K562 (cell line): ENCODE results near the gene NKIRAS1. TPM values are rescaled to one million over a fixed set of nuclear protein-coding genes. Genes with fewer than 3 reads are reported as not detected.

Source experiments
- ATAC-seq: fragments of 200-7000 bp; cut with Tn5 transposase; 3 replicates; pipeline ENCODE4 v1.9.1; 2020; ENCODE audit warnings: moderate library complexity
- BruUV-seq: library from RNA; stranded (reverse); fragments of 400-500 nt; replicated peaks from 2 replicates; lab custom pipeline; 2021; lab: Mats Ljungman, UMichigan
- CTCF ChIA-PET: fragments of 300-600 bp; formaldehyde crosslinking; extraction: SDS; loops from one replicate; lab custom pipeline; 2021; ENCODE audit warnings: low intra/inter-chr PET ratio; lab: Yijun Ruan, JAX
- POLR2A ChIA-PET: fragments of 300-600, 350-650 bp; sonication (Branson Sonifier 250); formaldehyde crosslinking; extraction: SDS; loops from one replicate; lab custom pipeline; 2021; ENCODE audit warnings: antibody characterized with exemption, inconsistent platforms; lab: Yijun Ruan, JAX
- DNase-seq, 4 experiments: peaks; one replicate each; pipeline versions ENCODE4 v3.0.0 to v3.0.0-alpha.2; 2011 to 2018; ENCODE audit warnings: low spot score in 3 of 4, mixed read lengths in 3 of 4; ENCODE audit errors: extremely low read depth in 1 of 4
- FAIRE-seq: peaks from 2 replicates; lab custom pipeline; 2011; peaks lifted over from hg19 to GRCh38; lab: Jason Lieb, UNC
- H2AFZ ChIP-seq: 2 replicates; pipeline ENCODE4 v1.6.0; 2011; ENCODE audit warnings: low read depth, low read length, control low read depth, inconsistent platforms
- H3K27ac ChIP-seq: fragments of 200-600 bp; 3 replicates; pipeline ENCODE4 v1.8.0; 2011; ENCODE audit warnings: low read depth, mild to moderate bottlenecking, control low read depth, inconsistent platforms, low read length, moderate library complexity, mixed read lengths; ENCODE audit errors: extremely low read depth
- H3K27me3 ChIP-seq, 2 experiments: fragments of 300-600 bp in 1 of 2; 2 replicates in 1 of 2; 3 replicates in 1 of 2; pipeline versions ENCODE4 v1.6.0 to v1.8.0; 2011; ENCODE audit warnings: inconsistent platforms in 2 of 2, low read length in 2 of 2, mild to moderate bottlenecking in 1 of 2, mixed read lengths in 1 of 2, moderate library complexity in 1 of 2; ENCODE audit not compliant: control insufficient read depth in 2 of 2, insufficient read depth in 2 of 2
- H3K36me3 ChIP-seq: fragments of 300-600 bp; 3 replicates; pipeline ENCODE4 v1.8.0; 2011; ENCODE audit warnings: mild to moderate bottlenecking, low read length, inconsistent platforms; ENCODE audit not compliant: control insufficient read depth, insufficient read depth
- H3K4me1 ChIP-seq, 2 experiments: fragments of 200-600 bp in 1 of 2; replicated peaks in 1 of 2; 2 replicates in 1 of 2; 3 replicates in 1 of 2; pipeline versions ENCODE4 v1.5.1 to v1.8.0; 2011; ENCODE audit warnings: inconsistent platforms in 2 of 2, low read length in 2 of 2, mild to moderate bottlenecking in 1 of 2, mixed read lengths in 1 of 2, moderate library complexity in 1 of 2; ENCODE audit not compliant: control insufficient read depth in 2 of 2, insufficient read depth in 2 of 2
- H3K4me2 ChIP-seq: 2 replicates; pipeline ENCODE4 v1.6.1; 2011; ENCODE audit warnings: low read length, control low read depth, inconsistent platforms, mixed read lengths; ENCODE audit not compliant: insufficient read depth
- H3K4me3 ChIP-seq: fragments of 200-600 bp; sonication (generic), shearing (Covaris generic); 2 replicates; pipeline ENCODE4 v1.5.1; 2016; ENCODE audit warnings: control low read depth, inconsistent platforms
- H3K79me2 ChIP-seq: fragments of 200-600 bp; 3 replicates; pipeline ENCODE4 v1.8.0; 2011; ENCODE audit warnings: low read length, inconsistent platforms; ENCODE audit not compliant: control insufficient read depth, insufficient read depth
- H3K9ac ChIP-seq, 2 experiments: 2 replicates each; pipeline versions ENCODE4 v1.6.0 to v1.6.1; 2011; ENCODE audit warnings: low read depth in 2 of 2, low read length in 2 of 2, control low read depth in 1 of 2, inconsistent platforms in 1 of 2, mild to moderate bottlenecking in 1 of 2, mixed read lengths in 1 of 2; ENCODE audit not compliant: insufficient read depth in 1 of 2
- H3K9me1 ChIP-seq: one replicate; pipeline ENCODE4 v1.6.0; 2011; ENCODE audit warnings: inconsistent platforms, mild to moderate bottlenecking, low read length, moderate library complexity; ENCODE audit not compliant: control insufficient read depth, insufficient read depth
- H3K9me3 ChIP-seq: replicated peaks from 2 replicates; pipeline ENCODE4 v1.5.1; 2011; ENCODE audit warnings: low read depth, low read length, inconsistent platforms; ENCODE audit not compliant: control insufficient read depth, insufficient read depth
- H4K20me1 ChIP-seq: replicated peaks from 2 replicates; pipeline ENCODE4 v1.6.1; 2011; ENCODE audit warnings: low read length, inconsistent platforms, mixed read lengths; ENCODE audit not compliant: control insufficient read depth, insufficient read depth
- MNT ChIP-seq, 2 experiments: fragments of 450-650 bp; conservative IDR thresholded peaks; 2 replicates each; pipeline ENCODE4 v1.6.1; 2017; ENCODE audit warnings: mild to moderate bottlenecking in 2 of 2, moderate library complexity in 2 of 2
- ZNF740 ChIP-seq, 3 experiments: fragments of 200-800 bp in 1 of 3; sonication (Bioruptor generic) in 1 of 3; sonication (generic) in 1 of 3; formaldehyde crosslinking in 1 of 3; IDR thresholded peaks; 2 replicates each; pipeline versions ENCODE4 v1.6.1 to v1.8.0; 2016 to 2022; ENCODE audit warnings: mild to moderate bottlenecking in 2 of 3, missing compliant biosample characterization in 2 of 3, missing genetic modification characterization in 2 of 3, missing genetic modification reagents in 1 of 3
- ZNF75A ChIP-seq: fragments of 450-650 bp; formaldehyde crosslinking; IDR thresholded peaks from 2 replicates; pipeline ENCODE4 v1.4.0; 2020; ENCODE audit warnings: mild to moderate bottlenecking
- WGBS: fragments of 100-300 bp; shearing (Covaris generic); methylation state at CpG from one replicate; pipeline ENCODE4 v1.1.6; 2016; ENCODE audit warnings: low coverage, mixed read lengths; ENCODE audit not compliant: insufficient coverage; ENCODE audit errors: missing lambda C conversion rate; 5-methylcytosine and 5-hydroxymethylcytosine counted together
- in situ Hi-C: fragments of 300-500 bp; cut with MboI; formaldehyde crosslinking; loops from 4 replicates; pipeline ENCODE4 v1.15.0; 2018; ENCODE audit warnings: inconsistent platforms, mixed read lengths
- intact Hi-C: fragments of 100-400 bp; cut with micrococcal nuclease; formaldehyde crosslinking; loops from 2 replicates; pipeline ENCODE4 v1.14.2; 2022
- polyA plus RNA-seq, 8 experiments: library from polyadenylated mRNA; depleted of rRNA in 4 of 8; stranded (reverse) in 5 of 8; unstranded in 3 of 8; fragments of >200 nt; fragmentation: Nextera tagmentation in 2 of 8; fragmentation: Illumina TruSeq in 1 of 8; extraction: Ambion mirVana in 2 of 8; extraction: Trizol in 1 of 8; gene quantifications; 2 replicates each; pipeline versions ENCODE4 v1.2.1 to v1.2.3, GENCODE V29; 2011 to 2014; ENCODE audit warnings: inconsistent platforms in 1 of 8, missing spikeins in 1 of 8
- total RNA-seq, 7 experiments: library from RNA; depleted of rRNA in 6 of 7; stranded (reverse); fragments of >200 nt in 6 of 7; fragmentation: Illumina TruSeq in 2 of 7; extraction: Trizol in 2 of 7; gene quantifications; 2 replicates each; pipeline versions ENCODE4 v1.2.1 to v1.2.3, GENCODE V29; 2011 to 2021; ENCODE audit warnings: low replicate concordance in 1 of 7

Gene NKIRAS1
- total and polyA plus RNA-seq, 9 of the 15 experiments (the other 6 are each of a cell fraction or from before 2014, with no cell fraction given): 5.1 to 10.3 (median 6.3) TPM

GRCh38 chr3:23880703-23881339 lies 36.0 kb downstream of the NKIRAS1 start:
- Histone ChIP-seq H2AFZ (no peak overlapping the region), H3K4me2 (no peak overlapping the region), H3K27ac (no peak overlapping the region; the same call in 2 of the 3 replicates), H3K4me3 (no peak overlapping the region), H3K9me3 (no peaks in the 10 kb centered on the region), H3K36me3 (peaks cover 5% of the 10 kb centered on the region; the same call in 2 of the 3 replicates), H3K9ac (no peak overlapping the region), H4K20me1 (no peaks in the 10 kb centered on the region), H3K79me2 (peaks cover 16% of the 10 kb centered on the region; the same call in 2 of the 3 replicates), H3K4me1 (peaks cover 3% of the 10 kb centered on the region in 2 experiments; a peak in 3 of 5 replicates), H3K9me1 (no peaks in the 10 kb centered on the region), H3K27me3 (no peaks in the 10 kb centered on the region)
- ChIA-PET CTCF (no interaction called here), POLR2A (interaction anchor here (0.6 to 1.2 kb wide), 2 partner anchors 14 to 66 kb away, joined by 3 read pairs; no protein-coding TSS in a partner anchor)
- BruUV-seq: no TSS peak
- ATAC-seq (peak; percentile 61), DNase-seq (no peak), FAIRE-seq (no peak)
- in situ Hi-C loops: no loop called here
- TF ChIP-seq ZNF75A (no peak), ZNF740 (CRISPR knock-in tag; IDR thresholded peaks at IDR 0.05) (no peak), ZNF740 (tag; IDR thresholded peaks at IDR 0.05) (no peak), MNT (conservative IDR thresholded peaks at IDR 0.05) (peak in 1 of 2 experiments; percentile 31; a peak in 1 of 4 replicates)
- TF ChIP-seq, all 486 proteins: peak for 1
- WGBS: 23% methylated on average over 4 of the region's 4 CpGs
- intact Hi-C loops: loop anchor here (10.0 kb wide), 1 partner anchor 264 kb away; no protein-coding TSS in a partner anchor
